ENCODE results near the gene TGFB2.

DNA sequence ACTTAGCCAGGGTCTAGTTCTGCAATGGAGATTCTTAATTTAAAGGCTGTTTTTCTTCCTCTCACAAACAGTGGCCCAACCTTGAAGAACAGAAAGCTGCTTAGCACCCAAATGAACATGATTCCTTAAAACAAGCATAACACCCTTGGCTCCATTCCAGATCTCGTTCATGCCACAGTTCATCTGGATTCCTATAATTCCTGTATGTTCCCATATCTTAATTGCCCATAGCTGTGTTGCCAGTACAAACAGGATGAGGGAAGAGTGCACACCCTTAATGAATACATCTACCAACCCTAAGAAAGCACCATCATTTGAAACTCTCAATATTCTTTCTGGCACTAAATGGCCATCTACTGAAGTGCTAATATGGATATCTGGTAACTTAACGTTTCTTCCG is 45.5 kb downstream of the TGFB2 start:
- TF ChIP-seq, protein P1, sequence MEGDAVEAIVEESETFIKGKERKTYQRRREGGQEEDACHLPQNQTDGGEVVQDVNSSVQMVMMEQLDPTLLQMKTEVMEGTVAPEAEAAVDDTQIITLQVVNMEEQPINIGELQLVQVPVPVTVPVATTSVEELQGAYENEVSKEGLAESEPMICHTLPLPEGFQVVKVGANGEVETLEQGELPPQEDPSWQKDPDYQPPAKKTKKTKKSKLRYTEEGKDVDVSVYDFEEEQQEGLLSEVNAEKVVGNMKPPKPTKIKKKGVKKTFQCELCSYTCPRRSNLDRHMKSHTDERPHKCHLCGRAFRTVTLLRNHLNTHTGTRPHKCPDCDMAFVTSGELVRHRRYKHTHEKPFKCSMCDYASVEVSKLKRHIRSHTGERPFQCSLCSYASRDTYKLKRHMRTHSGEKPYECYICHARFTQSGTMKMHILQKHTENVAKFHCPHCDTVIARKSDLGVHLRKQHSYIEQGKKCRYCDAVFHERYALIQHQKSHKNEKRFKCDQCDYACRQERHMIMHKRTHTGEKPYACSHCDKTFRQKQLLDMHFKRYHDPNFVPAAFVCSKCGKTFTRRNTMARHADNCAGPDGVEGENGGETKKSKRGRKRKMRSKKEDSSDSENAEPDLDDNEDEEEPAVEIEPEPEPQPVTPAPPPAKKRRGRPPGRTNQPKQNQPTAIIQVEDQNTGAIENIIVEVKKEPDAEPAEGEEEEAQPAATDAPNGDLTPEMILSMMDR (IDR thresholded peaks at IDR 0.05; ENCODE audit: poor library complexity, severe bottlenecking) = no peak
- TF ChIP-seq EP300 (conservative IDR thresholded peaks at IDR 0.05; ENCODE audit: poor library complexity, severe bottlenecking) (no peak), TAF1 (IDR thresholded peaks at IDR 0.05; ENCODE audit: low read depth) (no peak), EZH2 (IDR thresholded peaks at IDR 0.05; ENCODE audit: borderline replicate concordance, insufficient read depth, low read length, poor library complexity, severe bottlenecking) (no peak), SMC3 (conservative IDR thresholded peaks at IDR 0.05; ENCODE audit: poor library complexity) (no peak)

All from neural cell (in vitro differentiated cells).